Fibroblast of the conjunctiva (primary cell): ENCODE measurements around the gene ADGRF4.
"Not testable (repeated sequence)": the region's sequence is repeated elsewhere in the genome, so short reads cannot be mapped to it uniquely, and the experiment has no call there.

ENCODE experiments used
- DNase-seq: peaks from one replicate; pipeline ENCODE4 v3.0.0-alpha.2; 2010; ENCODE audit warnings: low read depth

ADGRF4 gene

GRCh38 chr6:47734831-47735481, 36.6 kb downstream of the ADGRF4 start:
- DNase-seq = no peak

- DNase-seq = no peak
Observed at GRCh38 chr6:47736083-47736700, 37.8 kb downstream of the ADGRF4 start.

GRCh38 chr6:47737406-47737805, 39.0 kb downstream of the ADGRF4 start:
- no peak for DNase-seq

- no peak for DNase-seq
Observed at GRCh38 chr6:47740714-47741113, 42.3 kb downstream of the ADGRF4 start.

- DNase-seq = no peak
Observed at GRCh38 chr6:47741807-47742206, 43.4 kb downstream of the ADGRF4 start.

- DNase-seq = peak; percentile 33
Observed at GRCh38 chr6:47743744-47744143, 45.4 kb downstream of the ADGRF4 start.

- DNase-seq = not testable (repeated sequence)
Observed at GRCh38 chr6:47745269-47745668, 46.9 kb downstream of the ADGRF4 start.

- no peak for DNase-seq
Observed at GRCh38 chr6:47749757-47750156, 51.4 kb downstream of the ADGRF4 start.

GRCh38 chr6:47752801-47753200, 54.4 kb downstream of the ADGRF4 start:
- DNase-seq = no peak

GRCh38 chr6:47759364-47759763, 61.0 kb downstream of the ADGRF4 start:
- no peak for DNase-seq

GRCh38 chr6:47762502-47762901, 64.1 kb downstream of the ADGRF4 start:
- DNase-seq = no peak

GRCh38 chr6:47766445-47766844, 68.1 kb downstream of the ADGRF4 start:
- no peak for DNase-seq

- no peak for DNase-seq
Observed at GRCh38 chr6:47767102-47767501, 68.7 kb downstream of the ADGRF4 start.

GRCh38 chr6:47769982-47770381, 71.6 kb downstream of the ADGRF4 start:
- DNase-seq = no peak
